PC-9 (cell line): Measurements from ENCODE around the gene CD38. TPM values are rescaled to one million over a fixed set of nuclear protein-coding genes. Genes with fewer than 3 reads are reported as not detected.

Experiments used
- BruUV-seq: library from RNA; stranded (reverse); fragments of 400-500 nt; replicated peaks from 2 replicates; lab custom pipeline; 2021; lab: Mats Ljungman, UMichigan
- CTCF ChIA-PET: fragments of 300-600 bp; sonication (Branson Sonifier 250); formaldehyde crosslinking; loops from one replicate; lab custom pipeline; 2022; ENCODE audit warnings: antibody characterized with exemption; lab: Charles Lee
- POLR2A ChIA-PET: fragments of 300-600 bp; sonication (Branson Sonifier 250); formaldehyde crosslinking; loops from one replicate; lab custom pipeline; 2022; ENCODE audit warnings: antibody characterized with exemption; ENCODE audit not compliant: unreplicated experiment; lab: Charles Lee
- DNase-seq, 2 experiments: peaks; one replicate each; pipeline versions ENCODE4 v3.0.0 to v3.0.0-alpha.2; 2015 to 2022; ENCODE audit warnings: mixed read lengths in 1 of 2
- H2AFZ ChIP-seq: fragments of 200-600 bp; sonication (generic); 2 replicates; pipeline ENCODE4 v1.8.1; 2017; ENCODE audit warnings: antibody characterized with exemption
- H3F3A ChIP-seq: fragments of 200-600 bp; sonication (generic); 2 replicates; pipeline ENCODE4 v1.8.1; 2017; ENCODE audit warnings: antibody characterized with exemption, mild to moderate bottlenecking, low read depth; ENCODE audit not compliant: insufficient read depth
- H3K27ac ChIP-seq: fragments of 200-600 bp; sonication (generic); 2 replicates; pipeline ENCODE4 v1.6.1; 2016; ENCODE audit warnings: mixed run types
- H3K27me3 ChIP-seq: fragments of 200-600 bp; sonication (generic); 2 replicates; pipeline ENCODE4 v1.6.1; 2016; ENCODE audit warnings: low read depth, mixed run types; ENCODE audit not compliant: insufficient read depth
- H3K36me3 ChIP-seq: fragments of 200-600 bp; sonication (generic); 2 replicates; pipeline ENCODE4 v1.6.1; 2016; ENCODE audit warnings: low read depth, mixed run types
- H3K4me1 ChIP-seq: fragments of 200-600 bp; sonication (generic); replicated peaks from 2 replicates; pipeline ENCODE4 v1.6.1; 2016; ENCODE audit warnings: mixed run types; ENCODE audit not compliant: insufficient read depth
- H3K4me2 ChIP-seq: fragments of 200-600 bp; sonication (generic); 2 replicates; pipeline ENCODE4 v1.6.1; 2017; ENCODE audit warnings: mixed run types
- H3K4me3 ChIP-seq: fragments of 200-600 bp; sonication (generic); 2 replicates; pipeline ENCODE4 v1.6.1; 2016; ENCODE audit warnings: mixed run types
- H3K79me2 ChIP-seq: fragments of 200-600 bp; sonication (generic); 2 replicates; pipeline ENCODE4 v1.6.1; 2017; ENCODE audit warnings: low read depth, mixed run types
- H3K9me2 ChIP-seq: fragments of 200-600 bp; sonication (generic); 2 replicates; pipeline ENCODE4 v1.8.1; 2017; ENCODE audit warnings: mild to moderate bottlenecking; ENCODE audit not compliant: insufficient read depth
- H3K9me3 ChIP-seq: fragments of 200-600 bp; sonication (generic); 2 replicates; pipeline ENCODE4 v1.8.1; 2016; ENCODE audit warnings: low read depth; ENCODE audit not compliant: insufficient read depth
- H4K20me1 ChIP-seq: fragments of 200-600 bp; sonication (generic); 2 replicates; pipeline ENCODE4 v1.8.1; 2017; ENCODE audit not compliant: insufficient read depth
- EZH2 ChIP-seq: fragments of 200-600 bp; sonication (generic); IDR thresholded peaks from 2 replicates; pipeline ENCODE4 v1.8.0; 2017; ENCODE audit warnings: antibody characterized with exemption, low read depth
- intact Hi-C: fragments of 100-400 bp; cut with micrococcal nuclease; formaldehyde crosslinking; loops from one replicate; pipeline ENCODE4 v1.10.0; 2022; ENCODE audit not compliant: unreplicated experiment
- total RNA-seq: library from RNA; stranded (reverse); gene quantifications from 2 replicates; pipeline ENCODE4 v1.2.3, GENCODE V29; 2021
- TF ChIP-seq, protein P1 (sequence below): fragments of 200-600 bp; sonication (generic); conservative IDR thresholded peaks from 2 replicates; pipeline ENCODE4 v1.6.1; 2017; ENCODE audit warnings: mixed run types, antibody characterized with exemption, mild to moderate bottlenecking, moderate library complexity

CD38 gene
- total RNA-seq, 1 experiment from 2014 or later = 0.90 TPM

GRCh38 chr4:15742637-15743036 lies 35.5 kb upstream of the CD38 start:
- Histone ChIP-seq H3K9me2 (no peaks in the 10 kb centered on the region), H3K27me3 (no peaks in the 10 kb centered on the region), H3K79me2 (no peaks in the 10 kb centered on the region), H3K9me3 (no peaks in the 10 kb centered on the region), H3K4me3 (no peak overlapping the region), H3F3A (no peaks in the 10 kb centered on the region), H3K36me3 (no peaks in the 10 kb centered on the region), H4K20me1 (no peaks in the 10 kb centered on the region), H2AFZ (no peak overlapping the region), H3K4me1 (no peaks in the 10 kb centered on the region), H3K27ac (no peak overlapping the region), H3K4me2 (no peak overlapping the region)
- no TSS peak for BruUV-seq
- no peak for DNase-seq
- no peak for TF ChIP-seq EZH2
- TF ChIP-seq, protein P1, sequence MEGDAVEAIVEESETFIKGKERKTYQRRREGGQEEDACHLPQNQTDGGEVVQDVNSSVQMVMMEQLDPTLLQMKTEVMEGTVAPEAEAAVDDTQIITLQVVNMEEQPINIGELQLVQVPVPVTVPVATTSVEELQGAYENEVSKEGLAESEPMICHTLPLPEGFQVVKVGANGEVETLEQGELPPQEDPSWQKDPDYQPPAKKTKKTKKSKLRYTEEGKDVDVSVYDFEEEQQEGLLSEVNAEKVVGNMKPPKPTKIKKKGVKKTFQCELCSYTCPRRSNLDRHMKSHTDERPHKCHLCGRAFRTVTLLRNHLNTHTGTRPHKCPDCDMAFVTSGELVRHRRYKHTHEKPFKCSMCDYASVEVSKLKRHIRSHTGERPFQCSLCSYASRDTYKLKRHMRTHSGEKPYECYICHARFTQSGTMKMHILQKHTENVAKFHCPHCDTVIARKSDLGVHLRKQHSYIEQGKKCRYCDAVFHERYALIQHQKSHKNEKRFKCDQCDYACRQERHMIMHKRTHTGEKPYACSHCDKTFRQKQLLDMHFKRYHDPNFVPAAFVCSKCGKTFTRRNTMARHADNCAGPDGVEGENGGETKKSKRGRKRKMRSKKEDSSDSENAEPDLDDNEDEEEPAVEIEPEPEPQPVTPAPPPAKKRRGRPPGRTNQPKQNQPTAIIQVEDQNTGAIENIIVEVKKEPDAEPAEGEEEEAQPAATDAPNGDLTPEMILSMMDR = no peak
- CTCF ChIA-PET = no interaction called here
- POLR2A ChIA-PET = no interaction called here
- intact Hi-C loops = no loop called here

GRCh38 chr4:15744016-15744545 lies 34.0 kb upstream of the CD38 start:
- BruUV-seq = no TSS peak
- no peaks in the 10 kb centered on the region for H3K9me3 ChIP-seq
- ChIA-PET POLR2A (no interaction called here), CTCF (no interaction called here)
- no peaks in the 10 kb centered on the region for H3K4me1 ChIP-seq
- no peaks in the 10 kb centered on the region for H4K20me1 ChIP-seq
- H3K9me2 ChIP-seq = no peaks in the 10 kb centered on the region
- intact Hi-C loops = no loop called here
- no peak overlapping the region for H3K4me2 ChIP-seq
- no peaks in the 10 kb centered on the region for H3K79me2 ChIP-seq
- H3K27ac ChIP-seq = no peak overlapping the region
- TF ChIP-seq, protein P1 = no peak
- no peak for TF ChIP-seq EZH2
- no peaks in the 10 kb centered on the region for H3F3A ChIP-seq
- no peak overlapping the region for H2AFZ ChIP-seq
- no peaks in the 10 kb centered on the region for H3K27me3 ChIP-seq
- H3K4me3 ChIP-seq = no peak overlapping the region
- H3K36me3 ChIP-seq = no peaks in the 10 kb centered on the region
- DNase-seq = no peak

DNA sequence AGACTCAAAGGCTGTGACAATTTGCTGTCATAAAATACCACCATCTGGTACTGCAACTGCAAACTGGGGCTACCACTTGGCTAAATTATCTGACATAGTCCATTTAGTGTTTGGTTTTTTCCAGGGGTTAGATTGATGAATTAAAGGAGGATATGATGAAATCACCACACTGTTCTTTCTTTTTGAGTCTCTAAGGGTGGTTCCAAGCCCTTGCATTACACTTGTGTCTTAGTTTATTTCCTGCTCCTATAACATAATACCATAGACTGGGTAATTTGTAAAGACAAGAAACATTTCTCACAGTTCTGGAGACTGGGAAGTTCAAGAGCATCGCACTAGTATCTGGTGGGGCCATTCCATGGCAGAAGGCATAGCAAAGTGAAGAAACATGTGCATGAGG lies 32.0 kb upstream of the CD38 start:
- Histone ChIP-seq H3F3A (no peaks in the 10 kb centered on the region), H3K4me1 (no peaks in the 10 kb centered on the region), H2AFZ (no peak overlapping the region), H3K9me2 (no peaks in the 10 kb centered on the region), H3K36me3 (no peaks in the 10 kb centered on the region), H4K20me1 (no peaks in the 10 kb centered on the region), H3K9me3 (no peaks in the 10 kb centered on the region), H3K4me2 (no peak overlapping the region), H3K79me2 (no peaks in the 10 kb centered on the region), H3K4me3 (no peak overlapping the region), H3K27ac (no peak overlapping the region), H3K27me3 (no peaks in the 10 kb centered on the region)
- BruUV-seq = no TSS peak
- no peak for TF ChIP-seq EZH2
- TF ChIP-seq, protein P1 = no peak
- ChIA-PET CTCF (no interaction called here), POLR2A (no interaction called here)
- DNase-seq = no peak
- intact Hi-C loops = no loop called here
